ENCODE measurements around the gene MDFI.
"Not testable (repeated sequence)": the region's sequence is repeated elsewhere in the genome, so short reads cannot be mapped to it uniquely, and the experiment has no call there.

Gene MDFI

DNA sequence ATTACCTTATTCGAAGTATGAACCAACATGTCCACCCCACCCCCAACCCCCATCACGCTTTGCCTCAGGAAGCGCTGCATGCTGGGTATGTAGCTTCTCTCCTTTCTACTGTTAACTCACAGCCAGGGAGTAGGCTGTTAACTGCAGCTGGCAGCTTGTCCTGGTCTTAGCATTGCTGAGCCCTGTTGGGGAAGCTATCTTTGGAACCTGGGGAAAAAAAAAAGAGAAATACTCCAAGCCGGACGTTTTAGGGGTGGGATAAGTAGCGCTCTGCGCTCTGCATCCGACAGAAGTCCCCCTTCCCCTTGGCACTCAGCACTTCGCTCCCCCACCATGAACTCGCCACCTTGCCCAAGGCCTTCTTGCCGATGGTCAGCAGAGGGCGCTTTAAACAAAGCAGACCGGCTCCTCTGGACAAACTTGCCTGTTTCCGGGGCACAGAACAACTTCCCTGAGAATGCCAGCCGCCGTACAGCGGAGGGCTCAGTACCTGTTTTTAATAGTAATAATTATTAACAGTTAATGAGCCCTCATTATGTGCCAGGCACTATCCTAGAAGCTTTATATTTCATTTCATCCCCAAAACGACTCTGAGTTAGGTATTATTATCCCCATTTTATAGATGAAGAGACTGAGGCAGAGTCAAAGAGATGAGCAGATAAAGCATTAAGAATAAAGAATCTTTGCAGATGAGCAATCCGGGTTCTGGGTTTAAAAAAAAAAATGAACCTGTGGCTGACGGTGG is 35.2 kb upstream of the MDFI start:
- DNase-seq: peak; percentile 80

DNA sequence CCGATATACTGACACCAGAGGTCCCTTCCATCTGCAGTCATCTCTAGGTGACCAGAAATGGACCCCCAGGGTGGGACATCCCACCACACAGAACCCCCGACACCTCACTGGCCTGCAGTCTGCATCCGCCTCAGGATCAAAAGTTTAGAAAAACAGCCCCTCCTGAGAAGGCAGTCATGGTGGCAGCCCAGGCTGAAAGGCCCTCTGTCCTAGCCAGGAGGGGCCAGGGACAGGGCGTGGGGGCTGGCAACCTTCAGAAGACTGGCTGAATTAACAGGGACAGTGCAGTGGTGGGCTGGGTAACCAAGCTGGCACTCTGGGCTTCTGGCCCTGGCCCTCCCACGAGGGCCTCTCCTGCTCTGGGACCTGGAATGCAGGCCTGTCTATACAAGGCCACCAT is 34.3 kb upstream of the MDFI start:
- DNase-seq: no peak

DNA sequence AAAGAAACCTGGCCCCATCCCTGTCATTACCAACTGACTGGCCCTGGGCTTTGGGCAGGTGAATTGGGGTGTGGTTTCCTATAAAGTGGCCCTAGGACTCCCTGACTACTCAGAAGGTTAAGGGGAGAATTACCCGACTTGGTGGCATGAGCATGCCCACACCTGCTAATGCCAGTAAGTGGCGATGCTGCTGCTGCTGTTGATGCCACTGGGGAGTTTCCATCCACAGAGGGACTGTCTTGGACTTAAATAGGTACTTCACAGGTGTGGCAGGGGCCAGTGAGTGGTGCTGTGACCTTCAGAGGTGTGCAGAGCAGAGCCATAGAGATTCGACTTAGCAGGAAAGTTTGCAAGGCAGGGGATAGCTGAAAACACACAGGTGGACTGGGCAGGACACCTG is 32.6 kb upstream of the MDFI start:
- no peak for DNase-seq

DNA sequence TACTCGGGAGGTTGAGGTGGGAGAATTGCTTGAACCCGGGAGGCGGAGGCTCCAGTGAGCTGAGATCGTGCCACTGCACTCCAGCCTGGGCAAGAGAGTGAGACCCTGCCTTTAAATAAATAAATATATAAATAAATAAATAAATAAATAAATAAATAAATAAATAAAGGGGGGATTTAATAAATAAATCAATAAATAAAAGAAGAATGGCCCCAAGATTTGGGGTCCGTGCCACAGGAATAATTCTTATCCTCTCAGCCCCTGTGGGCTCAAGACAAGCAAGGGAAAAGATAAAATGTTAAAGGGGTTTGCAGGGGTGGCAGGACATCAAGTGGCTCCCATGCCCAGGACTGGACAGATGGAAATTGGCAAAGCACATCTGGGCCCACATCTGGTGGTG is 31.2 kb upstream of the MDFI start:
- no peak for DNase-seq

DNA sequence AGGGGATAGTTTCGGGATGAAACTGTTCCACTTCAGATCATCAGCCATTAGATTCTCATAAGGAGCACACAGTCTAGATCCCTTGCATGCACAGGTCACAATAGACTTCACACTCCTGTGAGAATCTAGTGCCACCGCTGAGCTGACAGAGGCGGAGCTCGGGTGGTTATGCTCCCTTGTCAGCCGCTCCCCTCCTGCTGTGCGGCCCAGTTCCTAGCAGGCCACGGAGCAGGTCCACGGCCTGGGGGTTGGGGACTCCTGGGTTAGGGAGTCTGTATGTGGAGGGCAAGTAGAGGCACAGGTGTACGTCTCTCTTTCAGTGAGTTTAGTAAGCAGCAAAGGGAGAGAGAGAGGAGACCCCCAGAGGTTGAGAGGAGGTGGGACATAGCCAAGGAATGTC is 30.5 kb upstream of the MDFI start:
- no peak for DNase-seq

DNA sequence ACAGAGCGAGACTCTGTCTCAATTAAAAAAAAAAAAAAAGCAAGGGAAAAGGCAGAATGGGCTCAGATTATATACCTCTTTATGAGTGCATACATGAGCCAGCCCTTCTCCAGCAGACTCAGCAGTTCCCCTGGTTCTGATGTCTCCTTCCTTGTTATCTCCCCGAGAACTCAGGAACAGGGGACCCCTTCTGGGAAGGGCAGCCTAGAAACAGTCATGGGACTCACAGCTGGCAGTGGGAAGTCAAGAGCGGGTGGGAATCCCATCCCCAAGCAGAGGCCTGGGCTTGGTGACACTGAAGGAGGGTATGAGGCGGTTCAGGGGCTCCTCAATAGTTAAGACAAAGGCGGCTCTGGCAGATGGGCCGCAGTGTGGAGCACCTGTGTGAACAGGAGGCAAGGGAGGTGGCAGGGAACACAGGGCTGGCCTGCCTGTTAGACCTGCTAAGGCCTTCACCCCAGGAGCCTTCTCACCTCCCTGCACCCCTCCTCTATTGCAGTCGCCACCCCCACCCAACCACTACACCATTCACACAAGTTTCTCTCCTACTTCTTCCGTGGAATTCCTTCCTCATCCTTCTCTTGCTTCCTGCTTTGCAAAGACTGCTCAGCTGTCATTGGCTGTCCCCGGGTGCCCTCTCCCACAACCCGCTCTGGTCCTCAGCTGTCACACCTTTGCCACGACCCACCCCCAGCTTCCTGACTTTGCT is 29.7 kb upstream of the MDFI start:
- DNase-seq: no peak

DNA sequence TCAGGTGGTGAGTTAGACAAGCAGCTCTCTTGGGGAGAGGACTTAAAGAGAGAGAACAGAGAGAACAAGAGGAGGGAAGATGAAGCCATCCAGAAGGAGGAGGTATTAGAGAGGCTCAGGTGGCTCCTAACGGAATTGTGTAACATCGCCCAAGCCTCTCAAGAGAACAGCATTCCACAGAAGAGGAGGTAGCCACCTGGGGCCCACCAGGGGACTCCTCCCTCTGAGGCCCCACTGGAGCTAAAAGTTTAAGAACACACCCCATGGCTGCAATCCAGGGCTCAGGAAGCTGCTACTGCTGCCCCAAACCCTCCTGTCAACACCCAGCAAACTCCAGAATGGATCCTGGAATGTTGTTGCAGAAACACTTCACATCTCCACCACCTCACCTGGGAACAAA is 23.6 kb upstream of the MDFI start:
- no peak for DNase-seq

DNA sequence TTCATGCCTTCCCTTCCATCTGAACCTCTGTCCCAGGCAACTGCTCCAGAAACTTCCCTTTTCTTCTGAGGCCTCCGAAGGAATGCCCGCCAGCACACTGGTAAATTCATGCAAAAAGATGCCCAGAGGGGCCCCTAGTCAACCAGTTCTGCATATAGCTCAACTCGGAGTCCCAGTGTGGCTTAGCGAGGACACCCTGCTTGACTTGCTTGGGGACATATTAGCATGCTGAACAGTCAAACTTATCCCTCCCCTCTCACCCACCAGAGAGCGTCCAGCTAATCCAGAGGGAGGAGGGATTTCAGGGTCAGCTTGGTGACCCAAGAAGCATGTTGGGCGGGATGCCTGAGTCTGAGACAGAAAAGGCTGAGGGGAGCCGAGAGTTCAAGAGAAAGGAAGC is 23.0 kb upstream of the MDFI start:
- DNase-seq: no peak

DNA sequence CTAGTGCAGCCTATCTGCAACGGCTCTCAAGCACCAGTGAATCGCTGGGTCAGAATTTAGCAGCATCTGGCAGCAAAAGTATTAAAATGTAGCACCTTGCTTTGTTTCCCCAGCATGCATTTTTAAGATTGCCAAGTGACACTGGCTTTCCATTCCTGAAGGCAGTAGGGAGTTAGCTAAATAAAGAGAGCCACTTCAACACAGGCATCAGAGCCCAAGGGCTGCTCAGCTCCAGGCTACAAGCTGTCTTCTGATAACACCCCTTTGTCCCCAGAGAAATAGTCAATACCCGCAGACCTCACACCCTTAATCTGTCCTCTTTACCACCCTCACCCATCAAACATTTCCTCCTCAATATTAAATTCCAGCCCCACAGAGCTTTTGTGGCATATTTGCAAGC is 19.7 kb upstream of the MDFI start:
- DNase-seq: no peak

DNA sequence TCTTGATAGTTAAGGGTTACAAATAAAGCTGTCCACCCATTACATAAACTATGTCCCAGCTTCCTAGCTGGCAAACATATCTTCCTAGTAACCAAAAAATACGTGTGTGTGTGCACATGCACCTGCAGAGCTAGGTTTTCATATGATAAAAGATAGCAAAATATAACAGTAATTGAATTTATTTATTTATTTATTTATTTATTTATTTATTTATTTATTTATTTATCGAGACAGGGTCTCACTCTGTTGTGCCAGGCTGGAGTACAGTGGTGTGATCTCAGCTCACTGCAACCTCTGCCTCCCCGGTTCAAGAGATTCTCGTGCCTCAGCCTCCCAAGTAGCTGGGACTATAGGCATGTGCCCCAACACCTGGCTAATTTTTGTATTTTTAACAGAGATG is 19.1 kb upstream of the MDFI start:
- DNase-seq: not testable (repeated sequence)

DNA sequence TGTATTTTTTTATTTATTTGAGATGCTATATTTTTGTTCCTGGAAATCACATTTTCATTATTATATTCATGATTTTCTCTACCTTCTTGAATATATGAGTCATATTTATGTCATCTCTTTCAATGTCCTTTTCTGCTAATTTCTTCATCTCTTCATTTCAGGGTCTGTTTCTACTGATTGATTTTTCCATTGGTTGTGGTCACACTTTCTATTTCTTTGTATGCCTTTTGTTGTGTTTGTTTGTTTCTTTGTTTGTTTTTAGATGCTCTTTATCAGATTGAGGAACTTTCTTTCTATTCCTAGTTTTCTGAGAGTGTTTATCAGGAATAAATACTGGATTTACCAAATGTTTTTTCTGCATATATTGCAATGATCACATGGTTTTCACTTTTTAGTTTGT is 16.9 kb upstream of the MDFI start:
- DNase-seq: no peak

DNA sequence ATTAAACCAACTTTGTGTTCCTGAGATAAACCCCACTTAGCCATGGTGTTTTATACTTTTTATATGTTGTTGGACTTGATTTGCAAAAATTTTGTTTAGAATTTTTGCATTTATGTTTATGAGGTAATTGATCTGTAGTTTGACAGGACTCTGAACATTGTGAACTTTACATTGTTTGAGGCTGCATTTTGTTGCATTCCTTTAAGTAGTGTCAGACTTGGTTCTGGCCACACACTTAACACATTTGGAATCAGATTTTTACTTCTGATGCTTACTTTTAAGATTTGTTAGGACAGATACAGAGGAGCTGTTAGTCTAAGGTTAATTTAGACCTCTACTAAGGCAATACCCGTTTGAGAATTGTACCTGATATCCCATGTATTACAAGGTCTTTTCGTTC is 16.5 kb upstream of the MDFI start:
- DNase-seq: no peak

DNA sequence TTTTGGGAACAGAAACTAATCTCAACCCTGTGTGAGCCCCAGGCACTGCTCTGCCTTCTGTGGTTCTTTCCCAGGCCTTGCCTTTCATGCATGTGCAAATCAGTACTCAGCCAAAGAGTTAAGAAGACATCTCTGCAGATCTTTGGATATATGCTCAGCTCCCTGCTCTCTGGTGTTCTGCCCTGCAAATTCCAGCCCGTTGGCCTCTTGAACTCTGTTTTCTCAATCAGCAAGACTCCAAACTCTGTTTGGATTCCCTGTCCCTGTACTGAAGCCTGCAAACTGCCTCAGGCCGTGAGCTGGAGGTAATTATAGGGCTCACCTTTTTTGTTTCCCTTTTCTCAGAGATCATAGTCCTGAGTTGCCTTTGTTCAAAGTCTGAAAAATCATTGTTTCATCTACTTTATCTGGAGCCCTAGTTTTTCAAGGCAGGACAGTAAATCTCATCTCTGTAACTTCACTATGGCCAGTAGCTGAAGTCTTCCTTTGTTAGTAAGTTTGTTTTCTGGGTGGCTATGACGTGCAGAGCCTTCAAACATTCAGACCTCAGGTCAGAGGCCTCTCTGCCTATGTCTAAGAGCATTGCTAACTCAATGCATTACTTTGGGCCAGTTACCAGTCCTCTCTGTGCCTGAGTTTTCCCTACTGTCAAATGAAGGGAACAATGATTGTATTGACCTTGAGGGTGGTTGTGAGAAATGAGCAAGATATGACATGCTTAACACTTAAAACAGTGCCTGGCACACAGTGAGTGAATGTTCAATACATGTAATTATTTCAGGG is 15.9 kb upstream of the MDFI start:
- no peak for DNase-seq

DNA sequence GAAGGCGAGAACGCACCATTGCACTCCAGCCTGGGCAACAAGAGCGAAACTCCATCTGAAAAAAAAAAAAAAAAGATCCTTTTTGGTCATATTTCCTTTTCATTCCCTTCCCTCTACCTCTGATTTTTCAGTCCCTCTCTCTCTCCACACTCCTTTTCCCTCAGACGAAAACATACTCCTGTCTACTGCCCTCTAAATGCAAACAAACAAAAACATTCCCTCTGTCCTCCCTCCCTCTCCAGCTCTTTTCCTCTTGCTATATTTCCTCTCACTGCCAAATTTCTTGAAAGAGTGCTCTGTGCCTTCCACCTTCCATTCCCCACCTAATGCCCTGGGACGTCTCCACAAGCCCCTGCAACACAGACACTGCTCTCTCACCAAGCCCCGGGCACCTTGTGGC is 14.9 kb upstream of the MDFI start:
- DNase-seq: no peak

DNA sequence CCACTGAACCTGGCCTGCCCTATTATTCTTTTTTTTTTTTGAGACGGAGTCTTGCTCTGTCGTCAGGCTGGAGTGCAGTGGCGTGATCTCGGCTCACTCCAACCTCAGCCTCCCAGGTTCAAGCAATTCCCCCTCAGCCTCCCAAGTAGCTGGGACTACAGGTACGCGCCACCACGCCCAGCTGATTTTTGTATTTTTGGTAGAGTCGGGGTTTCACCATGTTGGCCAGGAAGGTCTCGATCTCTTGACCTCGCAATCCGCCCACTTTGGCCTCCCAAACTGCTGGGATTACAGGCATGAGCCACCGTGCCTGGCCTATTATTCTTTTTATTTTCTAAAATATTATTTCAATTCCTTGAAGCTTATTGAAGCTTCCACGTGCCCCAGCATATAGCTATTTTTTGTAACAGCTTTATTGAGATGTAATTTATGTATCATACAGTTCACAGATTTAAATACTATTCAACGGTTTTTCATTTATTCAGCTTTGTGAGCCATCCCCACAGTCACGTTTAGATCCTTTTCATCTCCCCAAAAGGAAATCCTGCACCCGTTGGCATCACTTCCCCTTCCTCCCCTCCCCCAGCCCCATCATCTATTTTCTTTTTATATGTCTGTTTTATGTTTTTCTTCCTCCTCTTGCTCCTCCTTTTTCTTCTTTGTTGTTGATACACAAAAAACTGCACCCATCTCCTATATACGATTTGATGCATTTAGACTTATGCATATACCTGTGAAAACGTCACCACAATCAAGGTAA is 13.5 kb upstream of the MDFI start:
- DNase-seq: no peak

DNA sequence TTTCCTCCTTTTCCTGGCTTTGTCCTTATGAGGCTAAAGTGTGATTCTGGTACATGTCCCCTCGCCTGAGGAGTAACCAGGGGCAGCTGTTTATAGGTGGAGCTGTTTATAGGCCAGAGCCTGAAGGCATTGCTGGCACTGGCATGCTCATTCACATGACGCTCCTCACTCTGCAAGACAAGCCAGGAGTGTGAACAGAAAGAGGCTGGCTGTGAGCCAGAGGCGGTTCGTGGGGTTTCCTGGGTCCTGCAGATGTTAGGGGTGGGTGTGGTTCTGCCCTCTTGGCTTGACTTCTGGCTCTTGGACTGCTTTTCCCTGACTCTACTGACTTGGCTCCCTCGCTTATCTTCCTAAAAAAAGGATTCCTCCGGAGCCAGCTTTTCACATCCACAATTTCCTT is 12.8 kb upstream of the MDFI start:
- no peak for DNase-seq

DNA sequence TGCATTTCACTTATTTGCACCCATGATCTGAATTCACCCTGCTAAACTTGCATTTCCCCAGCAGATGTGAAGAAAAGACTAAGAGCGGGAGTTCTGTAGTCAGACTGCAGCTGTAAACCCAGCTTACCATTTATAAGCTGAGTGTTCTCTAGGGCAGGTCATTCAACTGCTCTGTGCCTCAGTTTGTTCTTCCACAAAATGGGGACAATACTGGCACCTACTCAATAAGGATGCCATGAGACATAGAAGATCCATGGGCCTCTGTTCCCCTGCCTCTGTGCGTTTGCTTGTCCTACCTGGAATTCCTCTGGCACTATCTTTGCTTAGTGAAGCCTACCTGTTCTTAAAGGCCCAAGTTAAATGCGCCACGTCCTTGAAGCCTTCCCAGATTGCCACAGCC is 12.2 kb upstream of the MDFI start:
- no peak for DNase-seq

DNA sequence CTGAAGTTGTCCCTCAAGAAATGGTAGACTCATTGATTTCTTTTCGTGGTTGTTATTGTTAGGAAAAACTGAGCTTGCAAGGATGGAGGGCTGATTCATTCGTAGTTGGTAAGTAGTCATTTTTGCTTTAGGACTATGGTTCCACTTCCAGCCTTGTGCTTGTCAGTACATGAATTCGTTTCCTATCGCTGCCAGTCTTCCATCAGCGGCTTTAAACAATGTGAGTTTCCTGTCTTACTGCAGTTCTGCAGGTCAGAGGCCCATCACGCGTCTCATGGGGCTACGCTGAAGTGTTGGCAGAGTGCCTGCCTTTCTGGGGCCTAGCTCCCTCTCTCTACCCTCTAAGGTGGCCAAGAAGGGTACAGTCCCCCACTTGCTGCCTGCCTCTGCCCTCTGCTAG is 11.4 kb upstream of the MDFI start:
- DNase-seq: no peak

DNA sequence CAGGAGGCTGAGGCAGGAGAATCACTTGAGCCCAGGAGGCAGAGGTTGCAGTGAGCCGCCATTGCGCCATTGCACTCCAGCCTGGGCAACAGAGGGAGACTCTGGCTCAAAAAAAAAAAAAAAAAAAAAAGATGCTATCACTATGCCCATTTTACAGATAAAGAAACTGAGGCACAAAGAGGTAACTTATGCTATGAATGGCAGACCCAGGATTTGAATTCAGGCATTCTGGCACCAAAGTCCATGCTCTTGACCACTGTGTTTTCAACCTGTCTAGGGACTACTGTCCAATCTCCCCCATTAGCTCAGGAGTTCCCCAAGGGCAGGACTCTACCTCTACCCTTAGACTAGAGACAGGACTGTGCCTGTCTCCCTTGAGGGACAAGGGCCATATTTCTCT is 9.1 kb upstream of the MDFI start:
- no peak for DNase-seq

DNA sequence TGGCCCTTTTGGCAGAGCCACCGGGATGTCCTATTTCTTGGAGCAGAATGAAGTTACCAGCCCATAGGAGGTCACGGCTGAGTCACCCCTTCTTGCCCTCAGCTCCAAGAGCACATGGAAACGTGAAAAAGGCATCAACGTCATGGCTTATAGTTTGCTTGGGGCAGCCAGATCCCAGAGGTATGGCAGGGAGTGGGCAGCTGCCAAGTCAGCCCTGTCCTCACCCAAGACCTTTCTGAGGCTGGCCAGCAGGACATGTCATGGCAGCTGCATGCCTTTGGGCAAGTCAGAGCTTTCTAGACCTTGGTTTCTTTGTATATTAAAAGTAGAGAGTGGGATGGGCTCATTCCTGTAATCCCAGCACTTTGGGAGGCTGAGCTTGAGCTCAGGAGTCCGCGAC is 8.2 kb upstream of the MDFI start:
- no peak for DNase-seq

DNA sequence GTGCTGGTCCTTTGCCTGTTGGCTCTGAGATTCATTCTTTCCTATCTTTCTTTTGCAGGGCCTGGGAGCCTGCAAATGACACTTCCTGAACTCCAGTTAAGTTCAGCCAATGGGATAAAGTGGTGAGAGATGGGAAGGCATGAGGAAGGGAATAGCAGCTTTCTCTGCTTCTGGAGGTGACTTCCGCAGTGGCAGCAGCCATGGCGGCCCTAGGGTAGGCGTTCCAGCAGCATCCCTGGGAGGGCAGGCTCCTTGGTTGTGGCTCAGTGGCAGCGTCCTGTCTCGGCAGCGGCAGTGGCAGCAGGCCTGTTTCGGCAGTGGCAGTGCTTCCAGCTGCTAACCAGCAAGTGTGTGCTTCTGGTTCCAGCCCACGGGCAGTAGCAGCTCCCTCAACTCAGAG is 7.3 kb upstream of the MDFI start:
- no peak for DNase-seq

DNA sequence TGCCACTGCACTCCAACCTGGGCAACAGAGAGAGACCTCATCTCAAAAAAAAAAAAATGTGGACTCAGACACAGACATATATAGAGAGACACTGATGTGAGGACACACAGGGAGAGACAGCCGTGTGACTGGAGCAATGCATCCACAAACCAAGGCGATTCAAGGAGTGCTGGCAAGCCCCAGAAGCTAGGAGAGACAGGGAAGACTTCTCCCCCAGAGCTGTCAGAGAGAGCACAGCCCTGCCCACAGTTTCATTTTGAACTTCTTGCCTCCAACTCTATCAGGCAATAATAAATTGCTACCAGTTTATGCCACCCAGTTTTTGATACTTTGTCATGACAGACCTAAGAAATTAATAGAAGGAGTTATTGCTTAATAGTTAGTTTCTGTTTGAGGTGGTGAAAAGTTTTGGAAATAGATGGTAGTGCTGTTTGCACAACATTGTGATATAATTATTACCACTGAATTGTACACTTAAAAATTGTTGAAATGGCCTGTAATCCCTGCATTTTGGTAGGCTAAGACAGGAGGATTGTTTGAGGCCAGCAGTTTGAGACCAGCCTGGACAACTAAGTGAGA is 5.1 kb upstream of the MDFI start:
- DNase-seq: no peak

DNA sequence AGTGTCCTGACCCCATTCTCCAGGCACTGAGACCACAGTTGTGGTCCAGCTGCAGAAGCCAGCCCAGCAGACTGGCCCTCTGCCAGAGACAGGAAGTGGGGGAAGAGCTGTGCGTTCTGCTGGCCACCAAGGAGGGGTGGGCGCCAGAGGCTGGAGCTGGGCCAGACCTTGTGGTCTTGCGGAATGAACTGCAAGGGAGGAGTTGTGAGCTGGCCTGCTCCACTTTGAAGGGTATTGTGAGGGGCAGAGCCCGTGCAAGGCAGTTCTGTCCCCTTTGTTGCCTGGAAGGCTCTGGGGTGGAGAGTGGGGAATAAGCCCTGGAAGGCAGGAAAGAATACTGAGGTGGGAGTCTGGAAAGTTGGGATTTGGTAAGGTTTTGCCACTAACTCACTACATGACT is 3.6 kb upstream of the MDFI start:
- no peak for DNase-seq
